Retina (tissue), 1 donor: Measurements from ENCODE around the gene DHCR24.
A peak's percentile ranks its signal among the peaks of the same experiment; 100 is the strongest.
"Not testable (repeated sequence)": the region's sequence is repeated elsewhere in the genome, so short reads cannot be mapped to it uniquely, and the experiment has no call there.

ENCODE experiments used
- DNase-seq: peaks from one replicate; pipeline ENCODE4 v3.0.0-alpha.2; 2016

DHCR24 gene

GRCh38 chr1:54885807-54886723 lies 930 bp downstream of the DHCR24 start:
- peak; percentile 49 for DNase-seq

GRCh38 chr1:54885237-54885679 lies 1.7 kb downstream of the DHCR24 start:
- no peak for DNase-seq

DNA sequence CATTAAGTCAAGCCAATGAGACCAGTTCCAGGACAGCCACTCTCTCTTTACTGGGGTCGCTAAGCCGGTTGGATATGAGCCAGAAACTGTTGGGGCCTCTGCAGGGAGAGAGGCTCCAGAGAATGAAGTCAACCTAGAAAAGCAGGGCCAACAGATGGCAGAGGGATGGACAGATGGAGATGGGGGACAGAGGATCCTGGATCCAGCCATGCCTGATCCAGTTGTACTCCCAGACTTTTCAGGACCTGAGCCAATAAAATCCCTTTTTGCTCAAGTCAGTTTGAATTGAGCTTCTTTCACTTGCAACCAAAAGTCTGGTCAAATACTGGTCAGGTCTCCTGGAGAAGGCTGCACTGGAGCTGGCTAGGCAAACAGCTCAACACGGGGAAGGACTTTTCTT lies 2.2 kb downstream of the DHCR24 start:
- DNase-seq, result no peak

GRCh38 chr1:54884135-54884586 lies 2.8 kb downstream of the DHCR24 start:
- DNase-seq, result no peak

GRCh38 chr1:54883349-54884102 lies 3.5 kb downstream of the DHCR24 start:
- no peak for DNase-seq

GRCh38 chr1:54882519-54882918 lies 4.5 kb downstream of the DHCR24 start:
- no peak for DNase-seq

DNA sequence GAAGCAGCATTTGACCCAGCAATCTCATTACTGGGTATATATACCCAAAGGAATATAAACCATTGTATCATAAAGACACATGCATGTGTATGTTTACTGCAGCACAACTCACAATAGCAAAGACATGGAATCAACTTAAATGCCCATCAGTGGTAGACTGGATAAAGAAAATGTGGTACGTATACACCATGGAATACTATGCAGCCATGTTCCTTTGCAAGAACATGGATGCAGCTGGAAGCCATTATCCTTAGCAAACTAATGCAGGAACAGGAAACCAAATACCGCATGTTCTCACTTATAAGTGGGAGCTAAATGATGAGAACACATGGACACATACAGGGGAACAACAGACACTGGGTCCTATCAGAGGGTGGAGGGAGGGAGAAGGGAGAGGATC lies 5.4 kb downstream of the DHCR24 start:
- DNase-seq, result not testable (repeated sequence)

DNA sequence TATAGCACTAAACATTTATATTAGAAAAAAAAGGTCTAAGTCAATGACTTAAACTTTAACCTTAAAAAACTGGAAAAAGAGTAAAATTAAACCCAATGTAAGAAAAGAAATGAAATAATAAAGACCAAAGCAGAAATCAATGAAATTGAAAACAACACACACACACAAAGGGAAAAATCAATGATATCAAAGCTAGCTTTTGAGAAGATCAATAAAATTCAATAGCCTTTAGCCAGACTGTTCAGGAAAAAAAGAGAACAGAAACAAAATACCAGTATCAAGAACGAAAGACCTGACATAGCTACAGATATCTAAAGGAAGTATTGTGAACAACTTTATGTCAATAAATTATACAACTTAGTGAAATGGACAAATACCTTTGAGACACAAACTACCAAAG lies 7.1 kb downstream of the DHCR24 start:
- no peak for DNase-seq

DNA sequence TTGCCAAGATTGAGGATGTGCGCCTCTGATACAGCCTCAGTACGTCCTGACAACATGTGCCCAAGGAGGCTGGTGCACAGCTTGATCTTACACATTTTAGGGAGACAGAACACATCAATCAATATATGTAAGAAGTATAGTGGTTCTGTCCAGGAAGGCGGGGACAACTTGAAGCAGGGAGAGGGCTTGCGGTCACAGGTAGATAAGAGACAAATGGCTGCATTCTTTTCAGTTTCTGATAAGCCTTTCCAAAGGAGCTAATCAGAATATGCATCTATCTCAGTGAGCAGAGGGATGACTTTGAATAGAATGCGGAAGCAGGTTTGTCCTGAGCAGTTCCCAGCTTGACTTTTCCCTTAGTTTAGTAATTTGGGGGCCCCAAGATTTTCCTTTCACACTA lies 10.2 kb downstream of the DHCR24 start:
- DNase-seq, result no peak

DNA sequence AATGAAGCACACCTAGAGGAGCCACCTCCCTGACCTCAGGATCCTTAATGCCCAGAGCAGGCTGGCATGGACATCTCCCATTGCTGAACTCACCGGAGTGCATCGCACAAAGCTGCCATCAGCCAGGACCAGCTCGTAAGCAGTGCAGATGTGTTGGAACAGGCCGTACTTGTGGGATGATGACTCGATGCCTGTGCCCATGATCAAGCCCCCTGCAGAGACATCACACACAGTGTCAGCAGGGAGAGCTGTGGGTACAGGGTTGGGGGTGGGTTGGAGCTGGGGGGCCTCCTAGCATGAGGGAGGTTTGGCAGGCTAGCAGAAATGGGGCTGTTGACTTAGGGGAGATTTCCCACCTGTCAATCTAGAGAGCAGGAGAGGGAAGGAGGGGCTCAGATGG lies 12.0 kb downstream of the DHCR24 start:
- no peak for DNase-seq

- DNase-seq, result no peak
These were observed 12.7 kb downstream of the DHCR24 start for GRCh38 chr1:54874079-54874830.

- no peak for DNase-seq
These were observed 15.0 kb downstream of the DHCR24 start for GRCh38 chr1:54872036-54872331.

DNA sequence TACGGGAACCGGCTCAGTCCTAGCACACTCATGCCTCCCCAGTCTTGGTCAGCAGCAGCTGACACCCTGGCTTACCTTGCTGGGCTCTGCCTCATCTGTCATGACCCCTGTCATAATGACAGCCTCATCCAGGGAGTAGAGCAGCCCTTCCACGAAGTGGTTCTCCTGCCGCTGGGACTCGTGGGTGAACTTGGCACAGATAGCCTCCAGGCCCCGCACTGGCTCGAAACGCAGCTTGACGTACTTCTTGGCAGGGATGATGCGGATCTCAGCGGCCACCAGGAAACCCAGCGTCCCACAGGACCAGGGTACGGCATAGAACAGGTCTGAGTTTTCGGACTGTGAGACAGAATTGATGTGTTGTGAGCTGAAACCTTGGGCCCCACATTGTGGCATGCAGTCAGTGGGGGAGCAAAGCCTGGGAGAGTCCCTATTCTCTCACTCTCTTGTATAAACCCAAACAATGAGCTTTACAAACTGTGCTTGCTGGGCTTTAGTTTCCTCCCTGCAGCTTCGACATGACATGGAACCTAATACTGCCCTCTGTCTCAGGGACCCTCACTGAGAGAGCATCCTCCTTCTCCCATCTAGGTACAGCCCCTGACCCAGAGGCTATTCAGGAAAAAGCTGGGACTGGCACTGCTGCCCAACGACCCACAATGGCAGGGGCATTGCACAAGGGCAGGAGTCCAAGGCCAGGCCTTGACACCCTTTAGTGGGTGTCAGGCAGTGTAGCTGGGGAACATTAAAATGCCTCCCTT lies 15.5 kb downstream of the DHCR24 start:
- no peak for DNase-seq

GRCh38 chr1:54870869-54871268 lies 16.1 kb downstream of the DHCR24 start:
- DNase-seq, result no peak

GRCh38 chr1:54869173-54869851 lies 17.7 kb downstream of the DHCR24 start:
- DNase-seq, result no peak

GRCh38 chr1:54867717-54868057 lies 19.3 kb downstream of the DHCR24 start:
- DNase-seq, result no peak

DNA sequence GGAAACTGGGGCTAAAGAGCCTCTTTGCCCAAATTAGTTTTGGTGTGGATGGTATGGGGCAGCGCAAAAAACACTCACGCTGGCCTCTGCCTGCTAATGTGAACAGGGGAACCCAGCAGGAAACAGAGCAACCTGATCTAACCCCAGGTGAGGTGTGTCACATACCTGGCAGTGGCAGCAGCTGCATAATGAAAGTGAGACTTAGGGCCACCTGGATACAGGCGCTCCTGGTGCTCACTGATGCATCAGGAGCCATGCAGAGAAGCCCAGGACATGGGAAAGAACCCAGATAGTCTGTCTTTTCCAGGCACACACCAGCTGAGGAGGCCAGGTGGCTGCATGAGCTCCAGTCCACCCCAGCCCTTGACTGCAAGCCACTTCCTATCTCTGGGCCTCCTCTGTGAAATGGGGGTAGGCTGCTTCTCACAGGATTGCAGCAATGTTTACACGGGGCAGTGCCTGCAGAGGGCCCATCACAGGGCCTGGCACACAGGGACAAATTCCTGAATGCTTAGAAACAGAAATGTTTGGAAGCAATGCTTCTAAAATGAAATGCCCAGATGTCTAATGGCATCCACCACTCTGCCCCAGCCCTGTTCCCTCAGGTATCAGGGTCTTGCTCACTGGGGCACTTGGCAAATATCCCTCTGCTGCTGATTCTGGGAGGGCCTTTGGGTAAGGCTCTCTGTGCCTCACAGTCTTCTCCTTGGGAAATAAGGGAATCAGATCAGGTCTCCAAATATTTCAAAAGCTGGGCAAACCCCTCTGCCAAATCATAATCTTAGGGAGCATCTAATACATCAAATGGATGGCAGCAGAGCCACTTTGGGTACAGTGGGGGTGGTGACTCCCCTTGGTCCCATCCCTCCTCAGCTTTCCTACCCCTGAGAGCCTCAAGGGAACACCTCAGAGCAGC lies 19.9 kb downstream of the DHCR24 start:
- DNase-seq, result no peak

GRCh38 chr1:54865238-54866073 lies 21.5 kb downstream of the DHCR24 start:
- no peak for DNase-seq

DNA sequence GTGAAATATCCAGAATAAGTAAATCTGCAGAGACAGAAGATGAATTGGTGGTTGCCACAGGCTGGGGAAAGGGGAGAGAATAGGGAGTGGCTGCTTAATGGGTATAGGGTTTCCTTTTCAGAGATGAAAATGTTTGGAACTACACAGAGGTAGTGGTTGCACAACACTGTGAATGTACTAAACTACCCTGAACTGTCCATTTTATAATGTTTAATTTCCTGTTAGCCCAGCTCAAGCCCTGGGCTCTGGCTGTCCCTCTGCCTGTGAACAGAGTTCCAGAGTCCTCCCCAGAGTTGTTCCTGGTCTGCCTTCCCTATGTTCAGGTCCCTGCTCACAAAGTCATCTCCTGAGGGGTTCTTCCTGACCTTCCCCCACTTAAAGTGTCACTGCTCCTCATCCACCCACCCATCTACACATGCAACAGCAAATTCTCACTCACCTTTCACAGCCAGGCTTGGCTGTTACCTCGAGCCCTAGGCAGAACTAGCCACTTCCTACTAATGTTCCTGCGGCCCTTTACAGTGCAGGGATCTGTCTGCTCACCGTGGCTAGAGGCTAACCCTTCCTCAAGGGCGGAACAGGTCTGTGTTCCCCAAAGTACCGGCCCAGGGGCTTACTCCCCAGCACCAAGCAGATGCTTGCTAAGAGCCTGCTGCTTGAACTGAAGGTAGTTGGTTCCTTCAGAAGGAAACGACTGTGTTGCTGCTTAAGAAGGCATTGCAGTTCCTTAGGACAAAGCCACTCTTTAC lies 22.4 kb downstream of the DHCR24 start:
- DNase-seq, result no peak
